ENCODE results near the gene FBXL2.

FBXL2 gene

GRCh38 chr3:33430061-33430460, 152.8 kb downstream of the FBXL2 start:
- TF ChIP-seq CTCF (IDR thresholded peaks at IDR 0.05; ENCODE audit: low read depth, low read length, missing control alignments), result no peak
- no peak for DNase-seq (ENCODE audit: extremely low read depth, low read depth)
- no peak overlapping the region for H3K4me3 ChIP-seq (replicated peaks; ENCODE audit: low read depth, low read length)

- no peak overlapping the region for H3K4me3 ChIP-seq (replicated peaks; ENCODE audit: low read depth, low read length)
- TF ChIP-seq CTCF (IDR thresholded peaks at IDR 0.05; ENCODE audit: low read depth, low read length, missing control alignments), result no peak
- no peak for DNase-seq (ENCODE audit: extremely low read depth, low read depth)
Observed at GRCh38 chr3:33430571-33430970, 153.3 kb downstream of the FBXL2 start.

GRCh38 chr3:33433843-33434242, 156.6 kb downstream of the FBXL2 start:
- TF ChIP-seq CTCF (IDR thresholded peaks at IDR 0.05; ENCODE audit: low read depth, low read length, missing control alignments), result no peak
- H3K4me3 ChIP-seq (replicated peaks; ENCODE audit: low read depth, low read length), result no peak overlapping the region
- DNase-seq (ENCODE audit: extremely low read depth, low read depth), result no peak

Data from HFF-Myc (cell line).